Thoracic aorta (tissue), 2 donors: Measurements from ENCODE around the gene MGAT3. TPM values are rescaled to one million over a fixed set of nuclear protein-coding genes. Genes with fewer than 3 reads are reported as not detected.
A peak's percentile ranks its signal among the peaks of the same experiment; 100 is the strongest.

Experiments
- ATAC-seq: fragments of 150-250 bp; one replicate; pipeline ENCODE4 v1.8.0; 2017; ENCODE audit warnings: low read depth; ENCODE audit not compliant: insufficient number of reproducible peaks, low FRiP score
- DNase-seq: peaks from one replicate; pipeline ENCODE4 v3.0.0-alpha.2; 2020; ENCODE audit warnings: low spot score
- H3K27ac ChIP-seq, 2 donors: fragments of 200-600 bp; sonication (generic); 1 replicate in 1 of 2; 2 replicates in 1 of 2; pipeline ENCODE4 v1.5.1; 2016; ENCODE audit warnings: mild to moderate bottlenecking in 2 of 2, moderate library complexity in 2 of 2
- H3K27me3 ChIP-seq: fragments of 200-600 bp; sonication (generic); replicated peaks from 2 replicates; pipeline ENCODE4 v1.6.0; 2016; ENCODE audit warnings: mild to moderate bottlenecking; ENCODE audit not compliant: insufficient read depth
- H3K36me3 ChIP-seq: fragments of 200-600 bp; sonication (generic); one replicate; pipeline ENCODE4 v1.5.1; 2016
- H3K4me1 ChIP-seq, 2 donors: fragments of 200-600 bp; sonication (generic); 1 replicate in 1 of 2; 2 replicates in 1 of 2; pipeline versions ENCODE4 v1.5.1 to v1.6.0; 2016; ENCODE audit warnings: low read depth in 2 of 2, mild to moderate bottlenecking in 1 of 2; ENCODE audit not compliant: control insufficient read depth in 1 of 2
- H3K4me3 ChIP-seq: fragments of 200-600 bp; sonication (generic); 2 replicates; pipeline ENCODE4 v1.5.1; 2016; ENCODE audit warnings: mild to moderate bottlenecking
- H3K9me3 ChIP-seq: fragments of 200-600 bp; sonication (generic); 2 replicates; pipeline ENCODE4 v1.5.1; 2016
- total RNA-seq, 2 donors: library from RNA; depleted of rRNA; stranded (reverse); fragments of >200 nt; gene quantifications; one replicate each; pipeline versions ENCODE4 v1.1.0 to v1.2.3, GENCODE V29; 2016
- TF ChIP-seq, protein P1 (sequence below): fragments of 200-600 bp; sonication (generic); IDR thresholded peaks from one replicate; pipeline ENCODE4 v1.5.1; 2019; ENCODE audit warnings: antibody characterized with exemption

MGAT3 gene
- total RNA-seq, 2 donors from 2014 or later = 1.1 to 3.2 TPM

GRCh38 chr22:39489094-39490068, 32.6 kb downstream of the MGAT3 start:
- Histone ChIP-seq H3K27me3 (no peaks in the 10 kb centered on the region), H3K36me3 (no peaks in the 10 kb centered on the region), H3K4me3 (no peak overlapping the region), H3K4me1 (no peaks in the 10 kb centered on the region), H3K9me3 (no peaks in the 10 kb centered on the region), H3K27ac (no peak overlapping the region)
- DNase-seq (no peak), ATAC-seq (no peak)
- TF ChIP-seq, protein P1, sequence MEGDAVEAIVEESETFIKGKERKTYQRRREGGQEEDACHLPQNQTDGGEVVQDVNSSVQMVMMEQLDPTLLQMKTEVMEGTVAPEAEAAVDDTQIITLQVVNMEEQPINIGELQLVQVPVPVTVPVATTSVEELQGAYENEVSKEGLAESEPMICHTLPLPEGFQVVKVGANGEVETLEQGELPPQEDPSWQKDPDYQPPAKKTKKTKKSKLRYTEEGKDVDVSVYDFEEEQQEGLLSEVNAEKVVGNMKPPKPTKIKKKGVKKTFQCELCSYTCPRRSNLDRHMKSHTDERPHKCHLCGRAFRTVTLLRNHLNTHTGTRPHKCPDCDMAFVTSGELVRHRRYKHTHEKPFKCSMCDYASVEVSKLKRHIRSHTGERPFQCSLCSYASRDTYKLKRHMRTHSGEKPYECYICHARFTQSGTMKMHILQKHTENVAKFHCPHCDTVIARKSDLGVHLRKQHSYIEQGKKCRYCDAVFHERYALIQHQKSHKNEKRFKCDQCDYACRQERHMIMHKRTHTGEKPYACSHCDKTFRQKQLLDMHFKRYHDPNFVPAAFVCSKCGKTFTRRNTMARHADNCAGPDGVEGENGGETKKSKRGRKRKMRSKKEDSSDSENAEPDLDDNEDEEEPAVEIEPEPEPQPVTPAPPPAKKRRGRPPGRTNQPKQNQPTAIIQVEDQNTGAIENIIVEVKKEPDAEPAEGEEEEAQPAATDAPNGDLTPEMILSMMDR = no peak

DNA sequence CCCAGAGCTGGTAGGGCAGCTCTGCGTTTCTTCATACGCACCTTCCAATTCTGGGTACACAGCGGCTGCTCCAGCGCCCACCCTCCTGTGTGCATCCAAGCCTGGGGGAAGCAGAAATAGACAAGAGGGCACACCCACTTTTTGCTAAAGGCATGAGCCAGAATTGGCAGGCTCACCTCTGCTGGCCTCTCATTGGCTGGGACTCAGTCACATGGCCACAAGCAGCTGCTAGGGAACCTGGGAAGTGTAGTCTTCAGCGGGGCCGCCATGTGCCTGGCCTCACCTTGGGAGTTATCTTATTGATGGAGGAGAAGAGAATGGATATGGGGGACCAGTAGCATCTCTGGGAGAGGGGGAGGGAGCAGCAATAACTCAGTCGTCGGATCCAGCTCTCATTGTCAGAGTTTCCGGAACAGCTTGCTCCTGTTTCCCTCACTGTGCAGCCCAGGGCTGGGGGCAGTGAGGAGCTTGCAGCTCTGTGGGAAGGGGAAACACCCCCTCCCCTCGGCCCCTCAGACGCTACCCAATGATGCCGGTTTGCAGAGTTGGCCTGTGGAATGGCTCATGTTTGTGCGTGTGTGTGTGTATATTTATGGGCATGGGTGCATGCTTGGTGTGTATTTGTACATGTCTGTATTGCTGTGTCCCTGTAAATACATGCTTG, 33.5 kb downstream of the MGAT3 start:
- no peaks in the 10 kb centered on the region for H3K4me1 ChIP-seq
- H3K36me3 ChIP-seq = no peaks in the 10 kb centered on the region
- H3K4me3 ChIP-seq = no peak overlapping the region
- TF ChIP-seq, protein P1 = no peak
- H3K27me3 ChIP-seq = no peaks in the 10 kb centered on the region
- H3K27ac ChIP-seq = no peak overlapping the region
- H3K9me3 ChIP-seq = no peaks in the 10 kb centered on the region
- DNase-seq = no peak
- peak; percentile 48 for ATAC-seq

- H3K27me3 ChIP-seq = no peaks in the 10 kb centered on the region
- H3K4me1 ChIP-seq = no peaks in the 10 kb centered on the region
- no peak overlapping the region for H3K4me3 ChIP-seq
- no peak for DNase-seq
- H3K27ac ChIP-seq = no peak overlapping the region
- H3K36me3 ChIP-seq = no peaks in the 10 kb centered on the region
- no peaks in the 10 kb centered on the region for H3K9me3 ChIP-seq
- no peak for ATAC-seq
- TF ChIP-seq, protein P1 = no peak
Measured at GRCh38 chr22:39490966-39491680, 34.3 kb downstream of the MGAT3 start.

- TF ChIP-seq, protein P1 = no peak
- Histone ChIP-seq H3K4me1 (peaks cover 0 to 2% of the 10 kb centered on the region in 2 donors), H3K9me3 (no peaks in the 10 kb centered on the region), H3K36me3 (no peaks in the 10 kb centered on the region), H3K4me3 (no peak overlapping the region), H3K27ac (no peak overlapping the region), H3K27me3 (no peaks in the 10 kb centered on the region)
- ATAC-seq = no peak
- DNase-seq = no peak
Measured at GRCh38 chr22:39491696-39492095, 34.9 kb downstream of the MGAT3 start.

DNA sequence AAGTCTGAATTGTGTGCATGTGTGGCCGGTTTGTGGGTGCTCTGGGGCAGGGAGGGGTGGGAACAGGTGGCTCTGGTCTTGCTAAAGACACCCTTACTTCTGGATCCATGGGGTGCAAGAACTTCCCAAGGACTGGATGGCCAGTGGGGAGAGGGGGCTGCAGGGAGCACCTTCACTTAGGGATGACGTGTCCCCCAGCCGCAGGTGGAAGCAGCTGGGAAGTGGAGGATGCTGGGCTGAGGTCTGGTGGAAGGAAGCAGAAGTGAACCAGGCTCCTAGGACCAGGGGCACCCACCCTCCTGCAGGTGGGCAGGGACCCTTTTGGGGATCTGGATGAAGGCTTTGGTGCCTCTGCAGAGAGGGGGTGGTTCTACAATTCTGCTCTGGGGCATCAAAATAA, 35.4 kb downstream of the MGAT3 start:
- no peaks in the 10 kb centered on the region for H3K27me3 ChIP-seq
- H3K4me1 ChIP-seq = peaks cover 0 to 3% of the 10 kb centered on the region in 2 donors
- H3K27ac ChIP-seq = no peak overlapping the region
- DNase-seq (no peak), ATAC-seq (no peak)
- TF ChIP-seq, protein P1 = no peak
- H3K4me3 ChIP-seq = no peak overlapping the region
- H3K9me3 ChIP-seq = no peaks in the 10 kb centered on the region
- H3K36me3 ChIP-seq = no peaks in the 10 kb centered on the region
